Liver (tissue), 9 donors: ENCODE measurements around the gene TRIM22. TPM values are rescaled to one million over a fixed set of nuclear protein-coding genes. Genes with fewer than 3 reads are reported as not detected.

Source experiments
- DNase-seq: peaks from one replicate; pipeline ENCODE4 v3.0.0-alpha.2; 2017; ENCODE audit warnings: low spot score
- H3K27ac ChIP-seq, 2 donors: one replicate each; pipeline ENCODE4 v1.7.0; 2013; ENCODE audit warnings: inconsistent platforms in 2 of 2, low read length in 2 of 2, control low read depth in 1 of 2, low read depth in 1 of 2, mild to moderate bottlenecking in 1 of 2
- H3K27me3 ChIP-seq, 4 donors: one replicate each; pipeline versions ENCODE4 v1.6.1 to v1.7.0; 2013; ENCODE audit warnings: low read length in 3 of 4, inconsistent platforms in 1 of 4, mild to moderate bottlenecking in 1 of 4, moderate library complexity in 1 of 4; ENCODE audit not compliant: control insufficient read depth in 4 of 4, insufficient read depth in 4 of 4
- H3K36me3 ChIP-seq, 4 donors: one replicate each; pipeline versions ENCODE4 v1.6.1 to v1.7.0; 2013; ENCODE audit warnings: low read length in 3 of 4, mild to moderate bottlenecking in 3 of 4, low read depth in 1 of 4, moderate library complexity in 1 of 4; ENCODE audit not compliant: control insufficient read depth in 4 of 4, insufficient read depth in 3 of 4
- H3K4me1 ChIP-seq, 4 donors: one replicate each; pipeline versions ENCODE4 v1.6.1 to v1.7.0; 2013; ENCODE audit warnings: low read length in 3 of 4, mild to moderate bottlenecking in 3 of 4, moderate library complexity in 1 of 4; ENCODE audit not compliant: control insufficient read depth in 4 of 4, insufficient read depth in 4 of 4
- H3K4me3 ChIP-seq, 3 donors: one replicate each; pipeline versions ENCODE4 v1.6.1 to v1.7.0; 2013; ENCODE audit warnings: low read length in 3 of 3, control low read depth in 1 of 3, low read depth in 1 of 3, mild to moderate bottlenecking in 1 of 3
- H3K9ac ChIP-seq, 2 donors: one replicate each; pipeline ENCODE4 v1.7.0; 2013; ENCODE audit warnings: low read length in 2 of 2, mild to moderate bottlenecking in 2 of 2, moderate library complexity in 2 of 2, control low read depth in 1 of 2, low read depth in 1 of 2
- H3K9me3 ChIP-seq, 4 donors: one replicate each; pipeline versions ENCODE4 v1.6.1 to v1.7.0; 2013; ENCODE audit warnings: low read length in 3 of 4; ENCODE audit not compliant: control insufficient read depth in 4 of 4
- EGR1 ChIP-seq, 2 donors: IDR thresholded peaks; 2 replicates each; pipeline ENCODE4 v1.6.1; 2016 to 2018; ENCODE audit warnings: antibody characterized with exemption in 2 of 2, low read depth in 2 of 2
- FOXA1 ChIP-seq: IDR thresholded peaks from 2 replicates; pipeline ENCODE4 v1.6.1; 2016; ENCODE audit warnings: antibody characterized with exemption
- FOXA2 ChIP-seq: IDR thresholded peaks from 2 replicates; pipeline ENCODE4 v1.6.1; 2016; ENCODE audit warnings: antibody characterized with exemption
- GABPA ChIP-seq, 2 donors: IDR thresholded peaks in 1 of 2; conservative IDR thresholded peaks in 1 of 2; 2 replicates each; pipeline ENCODE4 v1.6.1; 2016; ENCODE audit warnings: antibody characterized with exemption in 2 of 2, mild to moderate bottlenecking in 1 of 2, moderate library complexity in 1 of 2
- HNF4A ChIP-seq, 2 donors: conservative IDR thresholded peaks; 2 replicates each; pipeline ENCODE4 v1.6.1; 2016; ENCODE audit warnings: antibody characterized with exemption in 2 of 2, mild to moderate bottlenecking in 2 of 2
- HNF4G ChIP-seq: IDR thresholded peaks from 2 replicates; pipeline ENCODE4 v1.6.1; 2016; ENCODE audit warnings: antibody characterized with exemption
- JUND ChIP-seq, 2 donors: IDR thresholded peaks; 2 replicates each; pipeline ENCODE4 v1.6.1; 2016; ENCODE audit warnings: antibody characterized with exemption in 2 of 2
- NR2F2 ChIP-seq: IDR thresholded peaks from 2 replicates; pipeline ENCODE4 v1.6.1; 2016; ENCODE audit warnings: antibody characterized with exemption
- REST ChIP-seq: IDR thresholded peaks from 2 replicates; pipeline ENCODE4 v1.6.1; 2016; ENCODE audit warnings: antibody characterized with exemption, mild to moderate bottlenecking
- SP1 ChIP-seq: IDR thresholded peaks from 2 replicates; pipeline ENCODE4 v1.6.1; 2018; ENCODE audit warnings: antibody characterized with exemption, mild to moderate bottlenecking
- TAF1 ChIP-seq: conservative IDR thresholded peaks from 2 replicates; pipeline ENCODE4 v1.6.1; 2016; ENCODE audit warnings: antibody characterized with exemption, mild to moderate bottlenecking
- YY1 ChIP-seq: IDR thresholded peaks from 2 replicates; pipeline ENCODE4 v1.6.1; 2016; ENCODE audit warnings: antibody characterized with exemption, mild to moderate bottlenecking
- WGBS: extraction: QIAGEN DNeasy Blood & Tissue Kit; methylation state at CpG from one replicate; pipeline ENCODE4 v1.1.7; 2013; 5-methylcytosine and 5-hydroxymethylcytosine counted together
- polyA plus RNA-seq, 2 donors: library from polyadenylated mRNA; stranded (reverse) in 1 of 2; unstranded in 1 of 2; fragments of 200-250 nt in 1 of 2; fragments of >200 nt in 1 of 2; fragmentation: Nextera tagmentation in 1 of 2; extraction: Ambion mirVana in 1 of 2; gene quantifications; one replicate each; pipeline versions ENCODE4 v1.2.1 to v1.2.3, GENCODE V29; 2013 to 2015
- total RNA-seq, 2 donors: library from RNA; depleted of rRNA; stranded (reverse); fragments of >200 nt; gene quantifications; one replicate each; pipeline ENCODE4 v1.2.3, GENCODE V29; 2014
- TF ChIP-seq, protein P1 (sequence below): IDR thresholded peaks from 2 replicates; pipeline ENCODE4 v1.6.1; 2016; ENCODE audit warnings: antibody characterized with exemption
- TF ChIP-seq, protein P2 (sequence below): IDR thresholded peaks from 2 replicates; pipeline ENCODE4 v1.6.1; 2016; ENCODE audit warnings: antibody characterized with exemption
- donor health status: healthy.
- donor health status: healthy.
- donor health status: healthy.
- donor health status: healthy.
- donor health status: healthy.

TRIM22 gene
- total and polyA plus RNA-seq, 4 donors, result 3.6 to 21.6 (median 9.6) TPM

- no peak for TF ChIP-seq REST
Observed at GRCh38 chr11:5643585-5643984, 46.0 kb upstream of the TRIM22 start (continued).

GRCh38 chr11:5646139-5646538 lies 43.5 kb upstream of the TRIM22 start:
- 94% methylated on average over 3 of the region's 3 CpGs for WGBS
- DNase-seq, result no peak
- Histone ChIP-seq H3K9ac (no peak overlapping the region), H3K4me3 (no peak overlapping the region), H3K27me3 (no peaks in the 10 kb centered on the region), H3K9me3 (no peaks in the 10 kb centered on the region), H3K36me3 (peaks cover 3 to 25% (median 10%) of the 10 kb centered on the region in 4 donors), H3K27ac (no peak overlapping the region), H3K4me1 (no peaks in the 10 kb centered on the region)
- TF ChIP-seq, protein P1, sequence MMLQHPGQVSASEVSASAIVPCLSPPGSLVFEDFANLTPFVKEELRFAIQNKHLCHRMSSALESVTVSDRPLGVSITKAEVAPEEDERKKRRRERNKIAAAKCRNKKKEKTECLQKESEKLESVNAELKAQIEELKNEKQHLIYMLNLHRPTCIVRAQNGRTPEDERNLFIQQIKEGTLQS, result no peak
- no peak for TF ChIP-seq FOXA1
- no peak for TF ChIP-seq NR2F2
- no peak for TF ChIP-seq HNF4A (conservative IDR thresholded peaks at IDR 0.05)
- no peak for TF ChIP-seq GABPA (IDR thresholded peaks at IDR 0.05 in 1 of 2, conservative IDR thresholded peaks at IDR 0.05 in 1 of 2)
- TF ChIP-seq HNF4G, result no peak
- TF ChIP-seq TAF1, result no peak
- TF ChIP-seq REST, result no peak
- TF ChIP-seq YY1, result no peak
- no peak for TF ChIP-seq SP1
- no peak for TF ChIP-seq EGR1 (IDR thresholded peaks at IDR 0.05; ENCODE audit: low read depth in 2 of 2)
- TF ChIP-seq JUND (IDR thresholded peaks at IDR 0.05), result no peak
- no peak for TF ChIP-seq FOXA2
- TF ChIP-seq, protein P2, sequence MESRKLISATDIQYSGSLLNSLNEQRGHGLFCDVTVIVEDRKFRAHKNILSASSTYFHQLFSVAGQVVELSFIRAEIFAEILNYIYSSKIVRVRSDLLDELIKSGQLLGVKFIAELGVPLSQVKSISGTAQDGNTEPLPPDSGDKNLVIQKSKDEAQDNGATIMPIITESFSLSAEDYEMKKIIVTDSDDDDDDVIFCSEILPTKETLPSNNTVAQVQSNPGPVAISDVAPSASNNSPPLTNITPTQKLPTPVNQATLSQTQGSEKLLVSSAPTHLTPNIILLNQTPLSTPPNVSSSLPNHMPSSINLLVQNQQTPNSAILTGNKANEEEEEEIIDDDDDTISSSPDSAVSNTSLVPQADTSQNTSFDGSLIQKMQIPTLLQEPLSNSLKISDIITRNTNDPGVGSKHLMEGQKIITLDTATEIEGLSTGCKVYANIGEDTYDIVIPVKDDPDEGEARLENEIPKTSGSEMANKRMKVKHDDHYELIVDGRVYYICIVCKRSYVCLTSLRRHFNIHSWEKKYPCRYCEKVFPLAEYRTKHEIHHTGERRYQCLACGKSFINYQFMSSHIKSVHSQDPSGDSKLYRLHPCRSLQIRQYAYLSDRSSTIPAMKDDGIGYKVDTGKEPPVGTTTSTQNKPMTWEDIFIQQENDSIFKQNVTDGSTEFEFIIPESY, result no peak
